ENCODE results near the gene OTC. TPM values are rescaled to one million over a fixed set of nuclear protein-coding genes. Genes with fewer than 3 reads are reported as not detected.

OTC gene
- polyA plus RNA-seq, 1 donor, result not detected

DNA sequence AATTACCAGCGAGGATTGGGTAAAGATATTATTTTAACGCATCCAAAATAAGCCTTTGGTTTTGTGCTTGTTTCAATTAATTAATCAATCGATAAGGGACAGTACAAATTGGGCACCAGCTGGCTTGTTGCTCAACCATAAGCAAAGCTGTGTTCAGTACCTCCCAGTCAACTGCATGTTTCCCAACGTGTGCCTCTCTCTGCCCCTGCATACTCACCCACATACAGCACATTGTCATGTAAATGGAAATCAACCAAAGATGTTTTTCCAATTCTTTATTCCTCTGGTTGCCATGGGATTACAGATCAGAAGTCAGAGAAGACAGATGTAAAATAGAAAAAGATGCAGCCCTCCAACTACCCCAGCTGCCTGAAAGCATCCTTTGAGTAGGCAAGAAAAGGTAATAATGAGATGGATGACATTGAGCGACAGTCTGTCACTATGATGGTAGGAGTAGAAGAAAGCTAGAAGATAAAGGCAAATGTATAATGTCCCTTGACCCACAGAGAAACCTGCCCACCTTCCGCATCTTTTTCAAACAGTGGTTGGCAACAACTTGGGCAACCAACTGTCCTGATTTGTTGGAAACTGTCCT is 116.3 kb downstream of the OTC start:
- DNase-seq, result no peak

Other genes starting within 250 kb of the OTC start
- 54.1 TPM for gene SRPX, start 131.7 kb upstream of the OTC start, polyA plus RNA-seq (ENCODE audit: insufficient read length)
- 7.7 TPM for gene RPGR, start 25.1 kb upstream of the OTC start, polyA plus RNA-seq (ENCODE audit: insufficient read length)
- 130 TPM for gene TSPAN7, start 208.9 kb downstream of the OTC start, polyA plus RNA-seq (ENCODE audit: insufficient read length)